Memory B cell (primary cell): ENCODE results near the gene NFATC4.
"Not testable (repeated sequence)": the region's sequence is repeated elsewhere in the genome, so short reads cannot be mapped to it uniquely, and the experiment has no call there.

Experiments used
- ATAC-seq: fragments of 150-1000 bp; cut with Tn5 transposase; 2 replicates; pipeline ENCODE4 v1.10.0; 2021; ENCODE audit warnings: low read depth, mild to moderate bottlenecking, moderate library complexity
- DNase-seq, 2 donors: peaks; one replicate each; pipeline ENCODE4 v3.0.0; 2022; ENCODE audit warnings: low spot score in 2 of 2
- H3K27ac Mint-ChIP-seq: one replicate; pipeline ENCODE4 v1.8.0; 2022; ENCODE audit warnings: mild to moderate bottlenecking, moderate library complexity, mixed read lengths
- H3K27me3 Mint-ChIP-seq: one replicate; pipeline ENCODE4 v1.8.0; 2022; ENCODE audit warnings: mixed read lengths
- H3K36me3 Mint-ChIP-seq: one replicate; pipeline ENCODE4 v1.8.0; 2022; ENCODE audit warnings: mild to moderate bottlenecking, mixed read lengths
- H3K4me1 Mint-ChIP-seq: one replicate; pipeline ENCODE4 v1.8.0; 2022; ENCODE audit warnings: mixed read lengths
- H3K4me3 Mint-ChIP-seq: one replicate; pipeline ENCODE4 v1.8.0; 2022; ENCODE audit warnings: mild to moderate bottlenecking, moderate library complexity, mixed read lengths
- H3K9me3 Mint-ChIP-seq: one replicate; pipeline ENCODE4 v1.8.0; 2022; ENCODE audit warnings: mixed read lengths

NFATC4 gene

GRCh38 chr14:24367514-24368211, at the start of gene NFATC4:
NFATC4 (plus strand) TSS chr14:24368184; CDS start chr14:24368341, 157 bp downstream.
- H3K27me3 Mint-ChIP-seq: peaks cover 8% of the 10 kb centered on the region
- DNase-seq (peak; percentile 13 to 29), ATAC-seq (no peak)
- peak within 1 kb of the TSS; percentile 92 for H3K4me3 Mint-ChIP-seq
- peaks cover 29% of the 10 kb centered on the region for H3K4me1 Mint-ChIP-seq
- no peaks in the 10 kb centered on the region for H3K9me3 Mint-ChIP-seq
- no peaks in the 10 kb centered on the region for H3K36me3 Mint-ChIP-seq
- H3K27ac Mint-ChIP-seq: peak within 1 kb of the TSS; percentile 84

GRCh38 chr14:24321212-24321975, 46.6 kb upstream of the NFATC4 start:
- ATAC-seq (no peak), DNase-seq (no peak)
- Mint-ChIP-seq H3K27ac (no peak overlapping the region), H3K27me3 (peaks cover 25% of the 10 kb centered on the region), H3K36me3 (no peaks in the 10 kb centered on the region), H3K4me1 (no peaks in the 10 kb centered on the region), H3K4me3 (no peak overlapping the region), H3K9me3 (no peaks in the 10 kb centered on the region)

- Mint-ChIP-seq H3K27ac (no peak overlapping the region), H3K27me3 (peaks cover 25% of the 10 kb centered on the region), H3K4me3 (no peak overlapping the region), H3K4me1 (peaks cover 5% of the 10 kb centered on the region), H3K9me3 (no peaks in the 10 kb centered on the region), H3K36me3 (no peaks in the 10 kb centered on the region)
- no peak for ATAC-seq
- DNase-seq: no peak
These were observed 45.3 kb upstream of the NFATC4 start for GRCh38 chr14:24322672-24323071.

GRCh38 chr14:24323341-24323740, 44.6 kb upstream of the NFATC4 start:
- H3K27me3 Mint-ChIP-seq: peaks cover 25% of the 10 kb centered on the region

GRCh38 chr14:24324024-24324423, 44.0 kb upstream of the NFATC4 start:
- no peaks in the 10 kb centered on the region for H3K36me3 Mint-ChIP-seq
- DNase-seq (no peak), ATAC-seq (no peak)
- peaks cover 10% of the 10 kb centered on the region for H3K4me1 Mint-ChIP-seq
- peaks cover 23% of the 10 kb centered on the region for H3K27me3 Mint-ChIP-seq
- H3K9me3 Mint-ChIP-seq: no peaks in the 10 kb centered on the region
- no peak overlapping the region for H3K27ac Mint-ChIP-seq
- no peak overlapping the region for H3K4me3 Mint-ChIP-seq

More at GRCh38 chr14:24323341-24323740, 44.6 kb upstream of the NFATC4 start:
- H3K36me3 Mint-ChIP-seq: no peaks in the 10 kb centered on the region
- DNase-seq (no peak), ATAC-seq (no peak)
- H3K4me3 Mint-ChIP-seq: no peak overlapping the region
- H3K27ac Mint-ChIP-seq: peak overlapping the region; percentile 23
- peaks cover 5% of the 10 kb centered on the region for H3K4me1 Mint-ChIP-seq
- H3K9me3 Mint-ChIP-seq: no peaks in the 10 kb centered on the region

- Mint-ChIP-seq H3K27ac (no peak overlapping the region), H3K36me3 (no peaks in the 10 kb centered on the region), H3K27me3 (peaks cover 17% of the 10 kb centered on the region), H3K9me3 (no peaks in the 10 kb centered on the region), H3K4me3 (no peak overlapping the region), H3K4me1 (peaks cover 10% of the 10 kb centered on the region)
- DNase-seq (no peak), ATAC-seq (no peak)
These were observed 42.9 kb upstream of the NFATC4 start for GRCh38 chr14:24325041-24325530.

GRCh38 chr14:24325963-24326362, 42.0 kb upstream of the NFATC4 start:
- H3K9me3 Mint-ChIP-seq: no peaks in the 10 kb centered on the region
- H3K4me3 Mint-ChIP-seq: no peak overlapping the region
- no peak for DNase-seq
- no peaks in the 10 kb centered on the region for H3K36me3 Mint-ChIP-seq
- ATAC-seq: no peak
- H3K27me3 Mint-ChIP-seq: peaks cover 13% of the 10 kb centered on the region
- H3K4me1 Mint-ChIP-seq: peaks cover 10% of the 10 kb centered on the region
- H3K27ac Mint-ChIP-seq: no peak overlapping the region

- no peak overlapping the region for H3K4me3 Mint-ChIP-seq
- ATAC-seq: no peak
- H3K4me1 Mint-ChIP-seq: peaks cover 14% of the 10 kb centered on the region
These were observed 40.7 kb upstream of the NFATC4 start for GRCh38 chr14:24327303-24327702.

GRCh38 chr14:24327914-24328313, 40.1 kb upstream of the NFATC4 start:
- H3K27ac Mint-ChIP-seq, DNase-seq, H3K9me3 Mint-ChIP-seq, H3K36me3 Mint-ChIP-seq, H3K4me3 Mint-ChIP-seq, ATAC-seq: not testable (repeated sequence)
- Mint-ChIP-seq H3K27me3 (peaks cover 13% of the 10 kb centered on the region), H3K4me1 (peaks cover 17% of the 10 kb centered on the region)

More at GRCh38 chr14:24327303-24327702, 40.7 kb upstream of the NFATC4 start:
- no peaks in the 10 kb centered on the region for H3K9me3 Mint-ChIP-seq
- DNase-seq: no peak
- no peaks in the 10 kb centered on the region for H3K36me3 Mint-ChIP-seq
- peaks cover 11% of the 10 kb centered on the region for H3K27me3 Mint-ChIP-seq
- peak overlapping the region; percentile 17 for H3K27ac Mint-ChIP-seq

- Mint-ChIP-seq H3K4me3 (no peak overlapping the region), H3K27me3 (peaks cover 8% of the 10 kb centered on the region), H3K9me3 (no peaks in the 10 kb centered on the region), H3K4me1 (peaks cover 17% of the 10 kb centered on the region), H3K36me3 (no peaks in the 10 kb centered on the region), H3K27ac (no peak overlapping the region)
- ATAC-seq: no peak
- DNase-seq: no peak
These were observed 38.8 kb upstream of the NFATC4 start for GRCh38 chr14:24329073-24329663.

- Mint-ChIP-seq H3K4me3 (no peak overlapping the region), H3K4me1 (peaks cover 19% of the 10 kb centered on the region), H3K9me3 (no peaks in the 10 kb centered on the region), H3K27ac (no peak overlapping the region), H3K36me3 (no peaks in the 10 kb centered on the region), H3K27me3 (peaks cover 5% of the 10 kb centered on the region)
- DNase-seq (no peak), ATAC-seq (no peak)
These were observed 38.2 kb upstream of the NFATC4 start for GRCh38 chr14:24329736-24330135.

GRCh38 chr14:24330973-24331674, 36.9 kb upstream of the NFATC4 start:
- H3K27ac Mint-ChIP-seq: no peak overlapping the region
- peaks cover 24% of the 10 kb centered on the region for H3K4me1 Mint-ChIP-seq
- H3K4me3 Mint-ChIP-seq: no peak overlapping the region
- no peak for ATAC-seq
- no peak for DNase-seq
- peaks cover 6% of the 10 kb centered on the region for H3K36me3 Mint-ChIP-seq
- no peaks in the 10 kb centered on the region for H3K9me3 Mint-ChIP-seq
- peaks cover 10% of the 10 kb centered on the region for H3K27me3 Mint-ChIP-seq

GRCh38 chr14:24331731-24332267, 36.2 kb upstream of the NFATC4 start:
- Mint-ChIP-seq H3K27ac (peak overlapping the region; percentile 16), H3K27me3 (peaks cover 10% of the 10 kb centered on the region), H3K4me3 (peak overlapping the region; percentile 87), H3K4me1 (peaks cover 24% of the 10 kb centered on the region), H3K9me3 (no peaks in the 10 kb centered on the region), H3K36me3 (peaks cover 11% of the 10 kb centered on the region)
- ATAC-seq (no peak), DNase-seq (no peak)
